HepG2 (cell line): ENCODE results near the gene EVPLL.
"Not testable (repeated sequence)": the region's sequence is repeated elsewhere in the genome, so short reads cannot be mapped to it uniquely, and the experiment has no call there.

ENCODE experiments used
- CTCF ChIP-seq: sonication (generic); formaldehyde crosslinking; IDR thresholded peaks from 2 replicates; pipeline ENCODE4 v1.5.0; 2020; ENCODE audit warnings: mild to moderate bottlenecking, missing genetic modification reagents, moderate library complexity
- E2F5 ChIP-seq: sonication (generic); formaldehyde crosslinking; conservative IDR thresholded peaks from 2 replicates; pipeline ENCODE4 v1.4.0; 2020; ENCODE audit warnings: missing genetic modification reagents
- FOSL1 ChIP-seq: sonication (generic); formaldehyde crosslinking; IDR thresholded peaks from 2 replicates; pipeline ENCODE4 v1.9.0; 2021; ENCODE audit warnings: missing genetic modification reagents, borderline replicate concordance
- JUNB ChIP-seq: sonication (generic); formaldehyde crosslinking; IDR thresholded peaks from 2 replicates; pipeline ENCODE4 v1.8.0; 2022; ENCODE audit warnings: missing genetic modification reagents, mild to moderate bottlenecking, borderline replicate concordance
- SKIL ChIP-seq: sonication (generic); formaldehyde crosslinking; IDR thresholded peaks from 2 replicates; pipeline ENCODE4 v1.8.0; 2022; ENCODE audit warnings: missing genetic modification reagents, mild to moderate bottlenecking, moderate library complexity, borderline replicate concordance
- ZNF317 ChIP-seq: sonication (generic); formaldehyde crosslinking; IDR thresholded peaks from 2 replicates; pipeline ENCODE4 v1.5.0; 2020; ENCODE audit warnings: mild to moderate bottlenecking, missing genetic modification reagents

- TF ChIP-seq CTCF; FOSL1 (CRISPR knock-in tag); SKIL; E2F5; ZNF317; JUNB (CRISPR knock-in tag): not testable (repeated sequence)
Observed at GRCh38 chr17:18388266-18388665, 10.7 kb downstream of the EVPLL start.
